ENCODE measurements around the gene GRM3.

DNA sequence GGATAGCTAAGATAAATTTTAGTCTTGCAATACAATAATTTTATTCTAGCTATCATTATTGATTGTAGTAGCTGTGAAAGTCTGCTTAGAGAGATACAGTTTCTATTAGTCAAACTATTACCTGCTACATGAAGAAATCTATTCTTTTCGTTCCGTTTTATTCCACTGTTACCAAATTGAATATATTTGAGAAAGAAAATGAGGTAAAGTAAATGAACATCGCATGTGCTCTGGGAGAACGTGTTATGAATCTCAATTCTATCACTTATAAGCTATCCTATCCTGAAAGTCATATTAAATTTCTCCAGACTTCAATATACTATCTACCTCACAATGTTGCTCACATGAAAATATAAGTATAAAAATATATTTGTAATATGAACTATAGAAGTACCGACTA lies 21.3 kb downstream of the GRM3 start:
- TF ChIP-seq, protein P1, sequence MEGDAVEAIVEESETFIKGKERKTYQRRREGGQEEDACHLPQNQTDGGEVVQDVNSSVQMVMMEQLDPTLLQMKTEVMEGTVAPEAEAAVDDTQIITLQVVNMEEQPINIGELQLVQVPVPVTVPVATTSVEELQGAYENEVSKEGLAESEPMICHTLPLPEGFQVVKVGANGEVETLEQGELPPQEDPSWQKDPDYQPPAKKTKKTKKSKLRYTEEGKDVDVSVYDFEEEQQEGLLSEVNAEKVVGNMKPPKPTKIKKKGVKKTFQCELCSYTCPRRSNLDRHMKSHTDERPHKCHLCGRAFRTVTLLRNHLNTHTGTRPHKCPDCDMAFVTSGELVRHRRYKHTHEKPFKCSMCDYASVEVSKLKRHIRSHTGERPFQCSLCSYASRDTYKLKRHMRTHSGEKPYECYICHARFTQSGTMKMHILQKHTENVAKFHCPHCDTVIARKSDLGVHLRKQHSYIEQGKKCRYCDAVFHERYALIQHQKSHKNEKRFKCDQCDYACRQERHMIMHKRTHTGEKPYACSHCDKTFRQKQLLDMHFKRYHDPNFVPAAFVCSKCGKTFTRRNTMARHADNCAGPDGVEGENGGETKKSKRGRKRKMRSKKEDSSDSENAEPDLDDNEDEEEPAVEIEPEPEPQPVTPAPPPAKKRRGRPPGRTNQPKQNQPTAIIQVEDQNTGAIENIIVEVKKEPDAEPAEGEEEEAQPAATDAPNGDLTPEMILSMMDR (IDR thresholded peaks at IDR 0.05): no peak
- TF ChIP-seq POLR2A (IDR thresholded peaks at IDR 0.05): no peak
